Measurements from ENCODE around the gene AHRR.

GRCh38 chr5:454936-455335 is 133.4 kb downstream of the AHRR start:
- TF ChIP-seq CTCF (conservative IDR thresholded peaks at IDR 0.05 in 1 of 2, IDR thresholded peaks at IDR 0.05 in 1 of 2; ENCODE audit: low read depth in 1 of 2, low read length in 2 of 2), result no peak
- TF ChIP-seq EZH2 (IDR thresholded peaks at IDR 0.05; ENCODE audit: low read length, missing control alignments), result no peak

Measured in fibroblast of lung (primary cell).